AG09319 (cell line): ENCODE results near the gene CTH.
"Not testable (repeated sequence)": the region's sequence is repeated elsewhere in the genome, so short reads cannot be mapped to it uniquely, and the experiment has no call there.

Experiments used
- DNase-seq: peaks from one replicate; pipeline ENCODE4 v3.0.0-alpha.2; 2010; ENCODE audit warnings: low read depth; ENCODE audit errors: extremely low read depth
- TF ChIP-seq, protein P1 (sequence below): IDR thresholded peaks from 2 replicates; pipeline ENCODE4 v1.5.1; 2011; ENCODE audit warnings: low read depth, mild to moderate bottlenecking, inconsistent platforms, low read length, moderate library complexity

The CTH gene

DNA sequence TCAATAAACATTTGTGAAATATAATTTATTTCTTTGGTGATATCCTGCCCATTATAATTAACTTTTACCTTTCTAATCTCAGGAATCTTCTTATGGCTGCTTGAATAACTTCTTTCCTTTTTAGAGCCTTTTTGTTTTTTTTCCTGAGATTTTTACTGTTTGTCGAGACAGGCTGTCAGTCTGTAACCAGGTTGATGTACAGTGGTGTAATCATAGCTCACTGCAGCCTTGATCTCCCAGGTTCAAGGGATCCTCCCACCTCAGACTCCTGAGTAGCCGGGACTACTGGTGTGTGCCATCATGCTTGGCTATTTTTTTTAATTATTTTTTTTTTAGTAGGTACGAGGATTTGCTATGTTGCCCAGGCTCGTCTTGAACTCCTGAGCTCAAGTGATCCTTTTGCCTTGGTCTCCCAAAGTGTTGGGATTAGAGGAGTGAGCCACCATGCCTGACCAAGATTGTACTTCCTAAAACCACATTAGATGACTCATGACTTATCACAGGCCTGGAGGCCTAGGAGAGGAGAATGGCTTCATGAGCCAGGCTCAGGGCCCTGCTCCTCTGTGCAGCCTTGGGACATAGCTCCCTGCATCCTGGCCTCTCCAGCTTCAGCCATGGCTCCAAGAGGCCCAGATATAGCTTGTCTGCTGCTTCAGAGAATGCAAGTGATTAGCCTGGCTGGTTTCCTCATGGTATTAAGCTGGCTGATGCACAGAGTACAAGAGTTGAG lies 48.6 kb downstream of the CTH start:
- TF ChIP-seq, protein P1, sequence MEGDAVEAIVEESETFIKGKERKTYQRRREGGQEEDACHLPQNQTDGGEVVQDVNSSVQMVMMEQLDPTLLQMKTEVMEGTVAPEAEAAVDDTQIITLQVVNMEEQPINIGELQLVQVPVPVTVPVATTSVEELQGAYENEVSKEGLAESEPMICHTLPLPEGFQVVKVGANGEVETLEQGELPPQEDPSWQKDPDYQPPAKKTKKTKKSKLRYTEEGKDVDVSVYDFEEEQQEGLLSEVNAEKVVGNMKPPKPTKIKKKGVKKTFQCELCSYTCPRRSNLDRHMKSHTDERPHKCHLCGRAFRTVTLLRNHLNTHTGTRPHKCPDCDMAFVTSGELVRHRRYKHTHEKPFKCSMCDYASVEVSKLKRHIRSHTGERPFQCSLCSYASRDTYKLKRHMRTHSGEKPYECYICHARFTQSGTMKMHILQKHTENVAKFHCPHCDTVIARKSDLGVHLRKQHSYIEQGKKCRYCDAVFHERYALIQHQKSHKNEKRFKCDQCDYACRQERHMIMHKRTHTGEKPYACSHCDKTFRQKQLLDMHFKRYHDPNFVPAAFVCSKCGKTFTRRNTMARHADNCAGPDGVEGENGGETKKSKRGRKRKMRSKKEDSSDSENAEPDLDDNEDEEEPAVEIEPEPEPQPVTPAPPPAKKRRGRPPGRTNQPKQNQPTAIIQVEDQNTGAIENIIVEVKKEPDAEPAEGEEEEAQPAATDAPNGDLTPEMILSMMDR, result no peak
- DNase-seq, result no peak

- DNase-seq, result not testable (repeated sequence)
Observed at GRCh38 chr1:70460740-70461713, 50.0 kb downstream of the CTH start.

DNA sequence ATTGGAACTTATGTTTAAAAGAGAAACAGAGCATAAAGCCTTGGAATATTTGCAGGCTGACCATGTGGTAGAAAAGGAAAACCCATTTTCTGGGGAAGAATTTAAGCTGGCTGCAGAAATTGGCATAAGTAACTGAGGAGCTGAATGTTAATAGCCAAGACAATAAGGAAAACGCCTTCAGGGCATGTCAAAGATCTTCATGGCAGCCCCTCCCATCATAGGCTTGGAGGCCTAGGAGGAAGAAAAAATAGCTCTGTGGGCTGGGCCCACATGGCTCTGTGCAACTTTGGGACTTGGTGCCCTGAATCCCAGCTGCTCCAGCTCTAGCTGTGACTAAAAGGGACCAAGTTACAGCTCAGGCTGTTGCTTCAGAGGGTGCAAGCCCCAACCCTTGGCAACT lies 51.5 kb downstream of the CTH start:
- DNase-seq, result no peak
- TF ChIP-seq, protein P1, result no peak

DNA sequence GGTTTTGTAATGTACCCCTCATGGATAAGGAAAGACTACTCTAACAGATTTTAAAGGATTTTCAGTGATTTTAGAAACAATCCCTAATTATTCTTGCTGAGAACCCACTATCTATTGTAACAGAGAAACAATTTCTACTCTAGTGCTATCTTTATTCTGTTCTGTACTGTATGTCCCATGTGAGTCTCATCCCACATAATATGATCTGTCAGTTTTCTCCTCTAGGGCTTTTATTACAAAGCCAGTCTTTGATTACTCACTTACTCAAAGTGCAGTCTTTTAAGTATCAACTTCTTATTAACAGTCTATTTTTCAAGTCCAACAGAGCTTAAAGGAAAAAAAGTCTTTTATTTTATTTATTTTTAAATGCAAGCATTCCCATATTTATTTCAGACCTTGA lies 54.8 kb downstream of the CTH start:
- TF ChIP-seq, protein P1, result no peak
- DNase-seq, result no peak

- no peak for DNase-seq
- TF ChIP-seq, protein P1, result no peak
Observed at GRCh38 chr1:70467531-70467930, 56.5 kb downstream of the CTH start.

DNA sequence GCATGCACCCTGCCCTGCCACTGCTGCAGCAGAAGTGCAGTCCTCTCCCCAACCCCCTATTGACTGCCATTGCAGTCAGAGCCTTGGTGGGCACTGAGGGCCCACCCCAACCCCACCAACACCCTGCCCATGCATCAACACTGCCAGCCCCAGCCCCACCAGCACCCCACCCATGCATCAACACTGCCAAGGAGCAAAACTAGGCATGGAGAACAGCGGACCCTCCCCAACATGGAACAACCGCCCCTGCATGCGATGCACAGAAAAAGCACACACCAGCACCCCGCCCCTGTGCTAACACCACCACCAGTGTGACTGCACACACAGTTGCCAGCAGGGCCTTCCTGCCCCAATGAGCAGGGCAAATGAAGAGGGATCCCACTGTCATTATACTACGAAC lies 57.1 kb downstream of the CTH start:
- DNase-seq, result no peak
- TF ChIP-seq, protein P1, result no peak

DNA sequence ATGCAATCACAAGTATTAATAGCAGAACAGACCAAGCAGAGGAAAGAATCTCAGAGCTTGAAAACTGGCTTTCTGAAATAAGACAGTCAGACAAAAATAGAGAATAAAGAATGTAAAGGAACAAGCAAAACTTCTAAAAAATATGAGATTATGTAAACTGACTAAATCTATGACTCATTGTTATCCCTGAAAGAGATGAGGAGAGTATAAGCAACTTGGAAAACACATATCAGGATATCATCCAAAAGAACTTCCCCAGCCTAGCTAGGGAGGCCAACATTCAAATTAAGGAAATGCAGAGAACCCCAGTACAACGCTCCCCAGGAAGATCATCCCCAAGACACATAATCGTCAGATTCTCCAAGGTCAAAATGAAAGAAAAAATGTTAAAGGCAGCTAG lies 58.1 kb downstream of the CTH start:
- DNase-seq, result not testable (repeated sequence)

GRCh38 chr1:70475023-70475422 lies 64.0 kb downstream of the CTH start:
- DNase-seq, result no peak
- TF ChIP-seq, protein P1, result no peak
